ENCODE measurements around the gene TFAP2E. TPM values are rescaled to one million over a fixed set of nuclear protein-coding genes. Genes with fewer than 3 reads are reported as not detected.

The TFAP2E gene
- total RNA-seq, 1 experiment from 2014 or later: 0.94 TPM

DNA sequence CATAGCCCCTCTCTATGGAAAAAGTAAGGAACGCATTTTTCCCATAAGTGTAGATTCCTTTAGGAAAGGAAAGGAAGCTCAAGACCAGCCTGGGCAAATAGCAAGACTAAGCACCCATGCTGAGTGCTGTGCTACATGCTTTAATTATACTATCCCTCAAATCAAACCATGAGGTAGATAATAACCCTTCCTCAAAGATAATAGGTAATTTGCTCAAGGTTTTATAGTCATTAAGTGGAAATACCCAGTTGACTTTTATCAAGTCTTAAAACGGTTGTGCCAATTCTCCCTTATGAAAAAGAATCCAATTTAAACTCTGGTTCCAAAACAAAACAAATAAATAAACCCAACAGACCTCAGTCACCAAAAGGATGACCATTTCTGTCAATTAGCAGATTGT, 19.3 kb upstream of the TFAP2E start:
- H3K4me3 ChIP-seq (ENCODE audit: insufficient read depth, low read depth, low read length): no peak overlapping the region
- DNase-seq: no peak
- no peaks in the 10 kb centered on the region for H3K27me3 ChIP-seq (ENCODE audit: control insufficient read depth, insufficient read depth, low read length)
- H3K36me3 ChIP-seq (replicated peaks; ENCODE audit: control insufficient read depth, insufficient read depth, low read length): peaks cover 10% of the 10 kb centered on the region

DNA sequence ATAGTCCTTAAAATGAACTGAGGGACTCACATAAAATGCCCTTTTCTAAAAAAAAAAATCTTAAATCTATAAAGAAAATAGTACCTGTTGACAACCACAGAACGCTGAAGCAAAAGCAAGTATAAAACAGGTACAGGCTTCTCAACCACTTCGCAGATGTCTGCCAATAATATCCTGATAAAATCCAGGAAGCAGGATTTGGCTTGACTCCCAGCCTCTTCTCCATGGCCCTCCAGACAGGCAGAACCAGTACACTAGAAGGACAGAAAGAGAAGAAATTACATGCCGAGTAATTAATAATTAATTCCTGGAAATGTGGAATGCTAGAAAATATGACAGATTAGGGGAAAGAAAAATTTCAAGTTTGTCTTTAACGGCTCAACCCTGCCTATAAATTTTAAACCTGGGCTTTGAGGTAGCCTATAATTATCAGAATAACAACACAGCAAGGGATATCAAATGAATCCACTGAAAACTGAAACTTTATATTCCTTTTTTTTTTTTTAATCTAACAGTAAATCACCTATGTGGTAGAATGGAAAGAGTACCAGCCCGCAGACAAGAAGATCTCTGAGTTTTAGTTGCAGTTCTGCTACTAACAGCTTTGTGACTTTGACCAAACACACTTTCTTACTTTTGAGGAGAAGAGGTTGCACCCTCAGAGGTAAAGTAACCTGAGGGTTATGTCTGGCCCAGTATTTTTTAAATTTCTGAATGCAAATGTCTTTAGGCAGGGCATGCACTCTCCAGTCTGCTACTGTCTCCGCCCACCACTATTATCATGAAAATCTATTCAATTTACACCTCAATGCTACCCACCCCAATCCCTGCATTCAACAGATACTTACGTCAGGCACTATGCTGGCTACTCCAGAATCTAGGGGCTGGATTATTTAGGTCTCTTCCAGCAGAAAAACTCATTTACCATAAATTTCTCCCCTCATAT, 18.6 kb upstream of the TFAP2E start:
- H3K36me3 ChIP-seq (replicated peaks; ENCODE audit: control insufficient read depth, insufficient read depth, low read length): peaks cover 10% of the 10 kb centered on the region
- H3K27me3 ChIP-seq (ENCODE audit: control insufficient read depth, insufficient read depth, low read length): no peaks in the 10 kb centered on the region
- peak; percentile 83 for DNase-seq
- H3K4me3 ChIP-seq (ENCODE audit: insufficient read depth, low read depth, low read length): no peak overlapping the region

DNA sequence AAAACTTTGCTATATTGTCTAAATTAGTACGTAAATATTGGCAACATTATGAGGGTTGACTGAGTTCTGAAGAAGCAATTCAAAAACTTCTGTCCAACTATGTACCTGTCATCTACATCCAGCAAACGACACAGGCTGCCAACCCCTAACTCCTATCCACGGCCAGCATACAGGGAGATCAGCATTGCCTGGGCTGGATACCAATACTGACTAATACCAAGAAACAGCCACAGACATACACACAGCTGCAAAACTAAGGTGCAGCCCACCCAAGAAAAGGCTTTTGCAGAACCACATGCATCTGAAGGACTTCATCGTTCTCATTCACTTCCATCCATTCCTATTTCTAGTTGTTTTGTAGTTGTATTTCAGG, 17.9 kb upstream of the TFAP2E start:
- peaks cover 10% of the 10 kb centered on the region for H3K36me3 ChIP-seq (replicated peaks; ENCODE audit: control insufficient read depth, insufficient read depth, low read length)
- peak overlapping the region; percentile 6; the same call in 1 of the 2 replicates for H3K4me3 ChIP-seq (ENCODE audit: insufficient read depth, low read depth, low read length)
- peak; percentile 52 for DNase-seq
- H3K27me3 ChIP-seq (ENCODE audit: control insufficient read depth, insufficient read depth, low read length): no peaks in the 10 kb centered on the region

DNA sequence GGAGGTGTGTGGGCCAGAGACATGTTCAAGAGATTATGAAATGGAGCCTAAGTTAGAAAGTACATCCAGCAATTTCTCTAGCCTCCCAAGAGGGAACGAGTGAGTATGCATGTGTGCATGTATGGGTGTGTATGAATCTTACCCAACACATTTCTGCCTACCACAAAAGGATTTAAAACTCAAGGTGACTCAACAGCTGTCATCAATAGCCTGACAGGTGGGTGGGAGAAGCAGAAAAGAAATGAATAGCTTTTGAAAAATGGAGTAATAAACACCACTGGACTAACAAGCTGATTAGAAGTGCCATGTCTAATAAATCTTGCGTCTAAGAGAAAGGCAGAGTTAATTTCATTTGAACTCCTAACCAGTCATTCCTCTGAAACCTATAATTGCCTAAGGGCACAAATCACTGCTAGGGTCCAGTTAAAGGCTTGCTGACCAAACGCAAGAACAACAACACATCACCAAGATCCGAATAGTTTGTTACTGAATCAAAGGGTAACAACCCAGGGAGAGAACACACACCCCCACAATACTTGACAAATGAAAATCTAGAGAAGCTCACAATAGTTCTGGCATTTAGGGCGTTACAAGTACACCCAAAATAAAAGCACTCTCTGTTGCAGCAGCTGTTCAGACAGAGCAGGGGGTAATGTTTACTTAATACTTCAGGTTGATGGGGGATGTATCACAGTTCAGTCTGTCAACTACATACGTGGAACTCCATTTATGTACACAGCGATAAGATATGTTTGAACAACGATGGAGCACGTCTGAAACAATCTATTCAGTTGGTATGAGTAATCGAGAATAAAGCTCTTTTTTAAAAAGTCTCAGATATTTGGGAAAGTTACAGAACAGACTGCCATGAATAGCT, 17.3 kb upstream of the TFAP2E start:
- H3K27me3 ChIP-seq (ENCODE audit: control insufficient read depth, insufficient read depth, low read length): no peaks in the 10 kb centered on the region
- DNase-seq: peak; percentile 4

DNA sequence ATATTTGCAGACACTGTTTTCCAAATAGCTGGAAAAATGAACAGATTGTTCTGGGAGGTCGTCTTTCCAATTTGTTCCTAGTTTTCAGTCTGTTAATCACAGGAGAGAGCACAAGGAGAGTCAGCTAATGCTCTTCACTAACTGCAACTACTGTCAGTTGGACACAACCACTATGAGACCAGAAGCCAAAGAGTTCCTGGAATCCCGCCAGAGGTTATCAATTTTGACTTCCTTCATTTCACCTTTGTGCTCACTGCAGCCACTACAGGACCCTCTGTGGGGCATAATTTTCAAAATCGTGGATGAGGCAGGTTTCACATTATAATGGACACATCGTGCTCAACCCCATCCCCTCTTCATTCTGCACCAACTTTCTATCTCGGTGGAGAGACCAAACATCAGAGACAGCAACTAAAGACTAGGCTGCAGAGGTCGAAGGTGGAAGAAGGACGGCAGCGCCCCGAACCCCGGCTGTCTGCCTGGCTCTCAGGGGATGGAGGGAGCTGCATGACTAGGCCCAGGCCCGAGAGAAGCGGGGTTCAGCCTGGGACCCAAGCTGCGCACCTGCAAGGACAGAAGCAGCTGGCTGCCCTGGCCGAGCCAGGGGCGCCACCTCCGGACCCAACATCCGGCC, 16.5 kb upstream of the TFAP2E start:
- Histone ChIP-seq H3K36me3 (replicated peaks; ENCODE audit: control insufficient read depth, insufficient read depth, low read length) (peaks cover 15% of the 10 kb centered on the region), H3K27me3 (ENCODE audit: control insufficient read depth, insufficient read depth, low read length) (no peaks in the 10 kb centered on the region), H3K4me3 (ENCODE audit: insufficient read depth, low read depth, low read length) (peak overlapping the region; percentile 97)
- no peak for DNase-seq

More for the DNA sequence above, 17.3 kb upstream of the TFAP2E start:
- H3K4me3 ChIP-seq (ENCODE audit: insufficient read depth, low read depth, low read length): peak overlapping the region; percentile 97
- peaks cover 10% of the 10 kb centered on the region for H3K36me3 ChIP-seq (replicated peaks; ENCODE audit: control insufficient read depth, insufficient read depth, low read length)

DNA sequence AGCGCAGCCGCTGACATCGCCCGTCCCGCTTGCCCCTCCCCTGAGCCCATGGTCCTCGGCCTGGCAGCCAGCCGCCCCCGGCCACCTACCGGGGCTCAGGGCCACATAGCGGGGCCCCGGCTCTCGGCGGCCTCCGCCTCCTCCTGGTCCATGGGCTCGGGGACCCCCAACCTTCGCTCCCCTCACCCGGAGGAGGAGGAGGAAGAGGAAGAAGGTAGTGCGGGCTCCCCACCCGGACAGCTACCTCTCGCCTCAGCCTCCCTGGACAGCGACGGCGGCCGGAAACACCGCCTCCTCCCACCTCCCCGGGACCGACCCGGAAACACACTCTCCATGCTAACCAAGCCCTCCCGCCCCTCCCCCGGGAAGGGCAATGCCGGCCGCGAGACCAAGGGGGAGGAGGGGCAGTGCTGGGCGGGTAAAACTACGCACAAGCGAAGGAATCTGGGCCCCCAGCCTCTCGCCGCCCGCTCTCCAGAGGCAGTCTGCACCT, 15.9 kb upstream of the TFAP2E start, which contains the start of gene KIAA0319L:
TSS of gene KIAA0319L (minus strand) at position 286 of the 493 bp plus-strand sequence. CDS start 2,912 bp downstream, outside the sequence.
- peak; percentile 94 for DNase-seq
- Histone ChIP-seq H3K27me3 (ENCODE audit: control insufficient read depth, insufficient read depth, low read length) (no peaks in the 10 kb centered on the region), H3K4me3 (ENCODE audit: insufficient read depth, low read depth, low read length) (peak within 1 kb of the TSS; percentile 97), H3K36me3 (replicated peaks; ENCODE audit: control insufficient read depth, insufficient read depth, low read length) (peaks cover 16% of the 10 kb centered on the region)

DNA sequence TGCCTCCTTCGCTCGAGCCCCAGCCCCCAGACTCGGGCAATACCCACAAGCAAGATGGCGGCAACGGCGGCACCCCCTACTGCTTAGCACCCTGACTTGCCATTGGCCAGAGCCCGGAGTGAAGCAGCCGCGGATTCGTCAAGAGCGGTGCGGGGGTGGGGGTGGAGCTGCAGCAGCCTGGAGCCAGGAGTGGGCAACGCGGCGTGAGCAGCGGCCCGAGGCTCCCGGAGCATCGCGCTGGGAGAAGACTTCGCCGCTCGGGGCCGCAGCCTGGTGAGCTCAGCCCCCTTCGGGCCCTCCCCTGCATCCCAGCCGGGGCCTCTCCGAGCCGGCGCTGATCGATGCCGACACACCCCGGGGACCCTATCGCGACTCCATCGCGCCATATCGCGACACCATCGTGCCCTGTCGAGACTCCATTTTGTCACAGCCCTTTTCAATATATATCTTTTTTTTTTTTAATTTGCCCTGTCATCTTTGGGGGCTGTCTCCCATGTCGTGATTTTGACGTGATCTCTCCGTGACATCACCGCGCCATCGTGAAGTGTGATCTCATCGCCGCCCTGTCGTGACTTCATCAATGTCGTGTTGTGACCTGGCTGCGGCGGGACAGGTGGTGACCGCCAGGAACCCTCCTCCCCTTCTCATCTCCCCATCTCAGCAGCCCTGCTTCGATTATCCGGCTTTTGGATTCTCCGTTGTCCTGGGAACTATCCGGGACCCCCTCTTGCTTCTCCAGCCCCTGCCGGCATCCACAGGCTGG, 15.3 kb upstream of the TFAP2E start, which contains the start of gene NCDN:
TSS of gene NCDN (plus strand) at position 189 of the 763 bp plus-strand sequence. CDS start at position 581, 392 bp downstream.
- Histone ChIP-seq H3K27me3 (ENCODE audit: control insufficient read depth, insufficient read depth, low read length) (no peaks in the 10 kb centered on the region), H3K4me3 (ENCODE audit: insufficient read depth, low read depth, low read length) (peak within 1 kb of the TSS; percentile 97), H3K36me3 (replicated peaks; ENCODE audit: control insufficient read depth, insufficient read depth, low read length) (peaks cover 11% of the 10 kb centered on the region)
- peak; percentile 98 for DNase-seq

DNA sequence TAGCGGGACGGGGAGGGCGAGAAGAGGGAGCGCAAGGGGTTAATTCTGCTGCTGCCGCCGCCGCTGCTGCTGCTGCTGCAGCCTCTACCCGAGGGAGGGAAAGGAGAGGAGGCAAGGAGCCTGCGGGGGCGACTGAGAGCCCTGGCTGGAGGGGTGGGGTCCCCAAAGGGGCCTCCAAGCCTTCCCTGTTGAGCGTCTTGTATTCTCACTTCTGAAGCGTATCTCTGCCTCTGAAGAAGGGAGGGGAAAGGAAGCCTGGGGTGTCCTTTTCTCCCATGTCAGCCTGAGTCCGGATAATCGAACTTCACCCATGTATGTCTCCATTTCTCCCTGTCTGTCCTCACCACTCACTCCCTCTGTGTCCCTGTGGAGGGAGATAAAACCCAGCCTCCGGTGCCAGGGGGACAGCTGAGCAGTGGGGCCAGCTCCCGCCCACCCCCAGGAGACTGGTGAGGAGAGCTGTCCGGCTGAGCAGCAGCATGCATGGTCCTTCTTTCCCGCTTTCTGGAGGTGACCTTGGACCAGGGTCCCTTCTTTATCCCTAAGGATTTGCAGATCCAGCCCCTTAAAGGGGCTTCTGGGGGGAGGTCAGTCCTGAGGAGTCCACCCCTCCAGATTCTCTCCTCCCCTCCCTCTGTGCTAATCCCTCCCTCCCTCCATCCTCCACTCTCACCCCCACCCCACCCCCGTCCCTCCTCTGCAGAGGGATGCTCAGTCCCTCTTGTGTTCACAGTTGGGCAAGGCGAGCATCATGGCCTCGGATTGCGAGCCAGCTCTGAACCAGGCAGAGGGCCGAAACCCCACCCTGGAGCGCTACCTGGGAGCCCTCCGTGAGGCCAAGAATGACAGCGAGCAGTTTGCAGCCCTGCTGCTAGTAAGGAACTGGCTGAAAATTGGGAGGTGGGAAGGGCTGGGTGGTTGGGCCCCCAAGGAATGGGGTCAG, 14.5 kb upstream of the TFAP2E start:
- H3K27me3 ChIP-seq (ENCODE audit: control insufficient read depth, insufficient read depth, low read length): no peaks in the 10 kb centered on the region
- H3K36me3 ChIP-seq (replicated peaks; ENCODE audit: control insufficient read depth, insufficient read depth, low read length): peaks cover 9% of the 10 kb centered on the region
- peak overlapping the region; percentile 97 for H3K4me3 ChIP-seq (ENCODE audit: insufficient read depth, low read depth, low read length)
- peak; percentile 84 for DNase-seq

DNA sequence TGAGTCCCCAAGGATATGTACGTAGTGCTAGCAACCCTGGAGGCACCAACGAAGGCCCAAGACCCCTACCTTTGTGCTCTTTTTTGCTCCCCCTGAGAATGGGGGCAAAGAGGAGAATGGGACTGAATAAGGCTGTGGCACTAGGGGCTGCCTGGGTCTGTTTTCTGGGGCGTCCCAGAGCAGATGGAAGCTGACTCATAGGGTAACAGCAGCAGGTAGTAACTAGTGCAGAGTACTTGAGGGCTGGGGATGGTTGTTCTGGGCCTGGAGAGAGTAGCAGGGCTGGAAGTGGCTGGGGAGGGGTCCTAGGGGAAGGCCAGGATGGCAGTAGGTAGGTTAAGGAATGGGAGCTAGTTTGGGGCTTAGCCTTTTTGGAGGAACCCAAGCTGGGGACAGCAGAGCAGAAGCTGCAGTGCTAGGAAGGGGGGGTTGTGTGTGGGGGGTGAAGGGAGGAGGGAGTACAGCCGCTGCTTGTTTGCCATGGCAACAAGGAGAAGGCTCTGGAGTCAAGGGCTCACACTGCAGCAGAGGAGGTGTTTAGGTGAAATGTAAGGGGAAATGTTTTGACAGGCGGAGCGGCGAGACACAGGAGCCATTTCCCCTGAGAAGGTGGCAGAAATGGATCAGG, 13.7 kb upstream of the TFAP2E start:
- Histone ChIP-seq H3K4me3 (ENCODE audit: insufficient read depth, low read depth, low read length) (no peak overlapping the region), H3K27me3 (ENCODE audit: control insufficient read depth, insufficient read depth, low read length) (no peaks in the 10 kb centered on the region), H3K36me3 (replicated peaks; ENCODE audit: control insufficient read depth, insufficient read depth, low read length) (peaks cover 10% of the 10 kb centered on the region)
- DNase-seq: peak; percentile 24

DNA sequence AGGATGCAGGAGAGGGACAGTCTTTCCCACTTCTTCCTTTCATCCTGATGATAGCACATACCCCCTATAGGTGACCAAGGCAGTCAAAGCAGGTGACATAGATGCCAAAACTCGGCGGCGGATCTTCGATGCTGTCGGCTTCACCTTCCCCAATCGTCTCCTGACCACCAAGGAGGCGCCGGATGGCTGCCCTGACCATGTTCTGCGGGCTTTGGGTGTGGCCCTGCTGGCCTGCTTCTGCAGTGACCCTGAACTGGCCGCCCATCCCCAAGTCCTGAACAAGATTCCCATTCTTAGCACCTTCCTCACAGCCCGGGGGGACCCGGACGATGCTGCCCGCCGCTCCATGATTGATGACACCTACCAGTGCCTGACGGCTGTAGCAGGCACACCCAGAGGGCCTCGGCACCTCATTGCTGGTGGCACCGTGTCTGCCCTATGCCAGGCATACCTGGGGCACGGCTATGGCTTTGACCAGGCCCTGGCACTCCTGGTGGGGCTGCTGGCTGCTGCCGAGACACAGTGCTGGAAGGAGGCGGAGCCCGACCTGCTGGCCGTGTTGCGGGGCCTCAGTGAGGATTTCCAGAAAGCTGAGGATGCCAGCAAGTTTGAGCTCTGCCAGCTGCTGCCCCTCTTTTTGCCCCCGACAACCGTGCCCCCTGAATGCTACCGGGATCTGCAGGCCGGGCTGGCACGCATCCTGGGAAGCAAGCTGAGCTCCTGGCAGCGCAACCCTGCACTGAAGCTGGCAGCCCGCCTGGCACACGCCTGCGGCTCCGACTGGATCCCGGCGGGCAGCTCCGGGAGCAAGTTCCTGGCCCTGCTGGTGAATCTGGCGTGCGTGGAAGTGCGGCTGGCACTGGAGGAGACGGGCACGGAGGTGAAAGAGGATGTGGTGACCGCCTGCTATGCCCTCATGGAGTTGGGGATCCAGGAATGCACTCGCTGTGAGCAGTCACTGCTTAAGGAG, 12.6 kb upstream of the TFAP2E start:
- no peak overlapping the region for H3K4me3 ChIP-seq (ENCODE audit: insufficient read depth, low read depth, low read length)
- no peaks in the 10 kb centered on the region for H3K27me3 ChIP-seq (ENCODE audit: control insufficient read depth, insufficient read depth, low read length)
- peak; percentile 24 for DNase-seq
- peaks cover 13% of the 10 kb centered on the region for H3K36me3 ChIP-seq (replicated peaks; ENCODE audit: control insufficient read depth, insufficient read depth, low read length)

DNA sequence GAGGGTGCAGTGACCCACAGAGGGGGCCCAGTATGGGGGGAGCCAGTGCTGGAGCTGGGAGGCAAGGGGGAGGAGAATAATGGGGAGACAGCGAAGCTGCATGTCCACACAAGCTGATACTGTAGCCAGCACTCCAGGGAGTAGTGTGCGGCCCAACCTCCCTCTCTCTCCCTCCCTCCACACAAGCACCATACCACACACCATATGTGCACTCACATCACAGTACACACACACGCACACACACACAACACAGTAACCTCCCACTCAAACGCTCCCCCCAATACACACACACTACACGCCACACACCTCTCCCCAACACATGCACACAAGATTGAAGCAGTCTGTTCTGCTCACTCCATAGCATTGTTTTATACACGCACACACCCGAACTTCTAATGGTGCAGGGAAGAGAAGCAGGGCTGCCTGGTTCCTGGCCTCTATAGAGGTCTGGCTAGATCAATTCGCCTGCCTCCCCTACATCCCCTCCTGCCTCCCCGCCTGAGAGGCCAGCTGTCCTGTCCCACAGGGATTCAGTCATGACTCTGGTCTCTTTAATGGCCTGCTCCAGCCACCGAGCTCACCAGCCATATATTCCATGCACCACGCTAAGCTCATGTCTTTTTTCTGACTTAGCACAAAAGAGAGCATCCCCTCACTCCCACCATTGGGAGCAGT, 11.7 kb upstream of the TFAP2E start:
- Histone ChIP-seq H3K4me3 (ENCODE audit: insufficient read depth, low read depth, low read length) (no peak overlapping the region), H3K27me3 (ENCODE audit: control insufficient read depth, insufficient read depth, low read length) (no peaks in the 10 kb centered on the region), H3K36me3 (replicated peaks; ENCODE audit: control insufficient read depth, insufficient read depth, low read length) (peaks cover 13% of the 10 kb centered on the region)
- no peak for DNase-seq
